Measurements from ENCODE around the gene VASH2. TPM values are rescaled to one million over a fixed set of nuclear protein-coding genes. Genes with fewer than 3 reads are reported as not detected.
"Not testable (repeated sequence)": the region's sequence is repeated elsewhere in the genome, so short reads cannot be mapped to it uniquely, and the experiment has no call there.

Gene VASH2
- total RNA-seq, 2 donors from 2014 or later: 0.07 to 0.55 TPM

- ATAC-seq (no peak), DNase-seq (no peak)
- Mint-ChIP-seq H3K36me3 (ENCODE audit: low read depth) (peaks cover 3% of the 10 kb centered on the region), H3K27me3 (no peaks in the 10 kb centered on the region), H3K27ac (no peak overlapping the region), H3K4me3 (no peak overlapping the region), H3K4me1 (peaks cover 21% of the 10 kb centered on the region)
- no peaks in the 10 kb centered on the region for H3K9me3 ChIP-seq (ENCODE audit: control insufficient read depth, low read length, poor library complexity, severe bottlenecking)
Measured at GRCh38 chr1:213017447-213018273, 67.3 kb downstream of the VASH2 start.

- peaks cover 3% of the 10 kb centered on the region for H3K36me3 Mint-ChIP-seq (ENCODE audit: low read depth)
- DNase-seq: no peak
- no peak overlapping the region for H3K27ac Mint-ChIP-seq
- peaks cover 11% of the 10 kb centered on the region for H3K27me3 Mint-ChIP-seq
- ATAC-seq: no peak
- H3K9me3 ChIP-seq (ENCODE audit: control insufficient read depth, low read length, poor library complexity, severe bottlenecking): no peaks in the 10 kb centered on the region
- H3K4me1 Mint-ChIP-seq: peaks cover 10% of the 10 kb centered on the region
- H3K4me3 Mint-ChIP-seq: peak overlapping the region; percentile 2
Measured at GRCh38 chr1:213019450-213019849, 69.1 kb downstream of the VASH2 start.

- Mint-ChIP-seq H3K36me3 (ENCODE audit: low read depth) (peaks cover 3% of the 10 kb centered on the region), H3K4me3 (peak overlapping the region; percentile 2), H3K4me1 (peaks cover 5% of the 10 kb centered on the region), H3K27me3 (peaks cover 11% of the 10 kb centered on the region), H3K27ac (no peak overlapping the region)
- H3K9me3 ChIP-seq (ENCODE audit: control insufficient read depth, low read length, poor library complexity, severe bottlenecking): no peaks in the 10 kb centered on the region
- DNase-seq: no peak
- no peak for ATAC-seq
Measured at GRCh38 chr1:213020016-213020415, 69.7 kb downstream of the VASH2 start.

- H3K4me3 Mint-ChIP-seq; H3K9me3 ChIP-seq (ENCODE audit: control insufficient read depth, low read length, poor library complexity, severe bottlenecking); DNase-seq; H3K36me3 Mint-ChIP-seq (ENCODE audit: low read depth); H3K4me1 Mint-ChIP-seq; ATAC-seq; H3K27ac Mint-ChIP-seq: not testable (repeated sequence)
- H3K27me3 Mint-ChIP-seq: peaks cover 61% of the 10 kb centered on the region
Measured at GRCh38 chr1:213027024-213027423, 76.7 kb downstream of the VASH2 start.

- Mint-ChIP-seq H3K36me3 (ENCODE audit: low read depth) (peaks cover 2% of the 10 kb centered on the region), H3K4me3 (no peak overlapping the region), H3K27ac (no peak overlapping the region), H3K4me1 (no peaks in the 10 kb centered on the region), H3K27me3 (peaks cover 62% of the 10 kb centered on the region)
- ATAC-seq (no peak), DNase-seq (no peak)
- no peaks in the 10 kb centered on the region for H3K9me3 ChIP-seq (ENCODE audit: control insufficient read depth, low read length, poor library complexity, severe bottlenecking)
Measured at GRCh38 chr1:213032651-213033050, 82.3 kb downstream of the VASH2 start.

GRCh38 chr1:213034713-213035112, 84.4 kb downstream of the VASH2 start:
- H3K27me3 Mint-ChIP-seq: peaks cover 50% of the 10 kb centered on the region
- no peak overlapping the region for H3K27ac Mint-ChIP-seq
- no peaks in the 10 kb centered on the region for H3K9me3 ChIP-seq (ENCODE audit: control insufficient read depth, low read length, poor library complexity, severe bottlenecking)
- peaks cover 2% of the 10 kb centered on the region for H3K36me3 Mint-ChIP-seq (ENCODE audit: low read depth)
- H3K4me3 Mint-ChIP-seq: no peak overlapping the region
- DNase-seq: no peak
- no peaks in the 10 kb centered on the region for H3K4me1 Mint-ChIP-seq
- no peak for ATAC-seq

GRCh38 chr1:213035573-213035972, 85.2 kb downstream of the VASH2 start:
- H3K27ac Mint-ChIP-seq: no peak overlapping the region
- H3K4me3 Mint-ChIP-seq: no peak overlapping the region
- ATAC-seq (no peak), DNase-seq (no peak)
- no peaks in the 10 kb centered on the region for H3K9me3 ChIP-seq (ENCODE audit: control insufficient read depth, low read length, poor library complexity, severe bottlenecking)
- H3K36me3 Mint-ChIP-seq (ENCODE audit: low read depth): peaks cover 2% of the 10 kb centered on the region
- H3K4me1 Mint-ChIP-seq: no peaks in the 10 kb centered on the region
- H3K27me3 Mint-ChIP-seq: peaks cover 41% of the 10 kb centered on the region

Other genes with a start within 250 kb of the VASH2 start
- 10 to 100 TPM; 18.6 to 20.3 TPM for gene NSL1, start 158.8 kb upstream of the VASH2 start, total RNA-seq
- 10 to 100 TPM; 16.1 to 16.2 TPM for gene TATDN3, start 158.6 kb upstream of the VASH2 start, total RNA-seq
- gene SPATA45, start 102.9 kb upstream of the VASH2 start, total RNA-seq: not detected
- 10 to 100 TPM; 10.7 to 11.2 TPM for gene FLVCR1, start 92.3 kb upstream of the VASH2 start, total RNA-seq
- 10 to 100 TPM; 47.3 to 55.3 TPM for gene ANGEL2, start 65.3 kb downstream of the VASH2 start, total RNA-seq
- gene RPS6KC1, start 100.7 kb downstream of the VASH2 start, total RNA-seq: 1 to 10 TPM; 8.9 to 9.4 TPM

Measured in T-helper 17 cell (primary cell).